ENCODE measurements around the gene FOXP1. TPM values are rescaled to one million over a fixed set of nuclear protein-coding genes. Genes with fewer than 3 reads are reported as not detected.

Gene FOXP1
- total RNA-seq, 4 donors from 2014 or later, result 181 to 225 (median 205) TPM

GRCh38 chr3:71476950-71477349, 106.6 kb downstream of the FOXP1 start:
- H3K4me1 ChIP-seq, result peaks cover 0 to 20% (median 14%) of the 10 kb centered on the region in 4 donors
- H3K36me3 ChIP-seq, result no peaks in the 10 kb centered on the region
- TF ChIP-seq POLR2AphosphoS5 (IDR thresholded peaks at IDR 0.05) (no peak), CTCF (IDR thresholded peaks at IDR 0.05) (no peak), POLR2A (IDR thresholded peaks at IDR 0.05; ENCODE audit: low read depth) (no peak), EP300 (IDR thresholded peaks at IDR 0.05) (no peak)
- intact Hi-C loops (cut with DNase I), result no loop called here
- no peak overlapping the region for H3K4me3 ChIP-seq
- H3K27me3 ChIP-seq, result no peaks in the 10 kb centered on the region
- no peak overlapping the region for H3K27ac ChIP-seq (replicated peaks in 1 of 4)
- H3K9me3 ChIP-seq, result no peaks in the 10 kb centered on the region
- 94% methylated on average over 2 of the region's 2 CpGs for WGBS
- DNase-seq (ENCODE audit: extremely low spot score), result no peak

- WGBS, result 23% methylated on average over 1 of the region's 1 CpG
- TF ChIP-seq POLR2A (IDR thresholded peaks at IDR 0.05; ENCODE audit: low read depth), result no peak
- TF ChIP-seq POLR2AphosphoS5 (IDR thresholded peaks at IDR 0.05), result no peak
- no peak for TF ChIP-seq CTCF (IDR thresholded peaks at IDR 0.05)
- no peak for TF ChIP-seq EP300 (IDR thresholded peaks at IDR 0.05)
- H3K4me3 ChIP-seq, result no peak overlapping the region
- no peak overlapping the region for H3K27ac ChIP-seq (replicated peaks in 1 of 4)
- DNase-seq (ENCODE audit: extremely low spot score), result no peak
- H3K27me3 ChIP-seq, result no peaks in the 10 kb centered on the region
- no peaks in the 10 kb centered on the region for H3K36me3 ChIP-seq
- intact Hi-C loops (cut with DNase I), result no loop called here
- H3K9me3 ChIP-seq, result no peaks in the 10 kb centered on the region
- peaks cover 11 to 32% (median 20%) of the 10 kb centered on the region in 4 donors for H3K4me1 ChIP-seq
Measured at GRCh38 chr3:71469138-71469435, 114.4 kb downstream of the FOXP1 start.

GRCh38 chr3:71468311-71469137, 115.0 kb downstream of the FOXP1 start:
- Histone ChIP-seq H3K27ac (replicated peaks in 1 of 4) (no peak overlapping the region), H3K4me3 (no peak overlapping the region), H3K27me3 (no peaks in the 10 kb centered on the region), H3K9me3 (no peaks in the 10 kb centered on the region), H3K4me1 (peaks cover 17 to 37% (median 23%) of the 10 kb centered on the region in 4 donors), H3K36me3 (no peaks in the 10 kb centered on the region)
- TF ChIP-seq CTCF (IDR thresholded peaks at IDR 0.05) (no peak), EP300 (IDR thresholded peaks at IDR 0.05) (no peak), POLR2A (IDR thresholded peaks at IDR 0.05; ENCODE audit: low read depth) (no peak), POLR2AphosphoS5 (IDR thresholded peaks at IDR 0.05) (no peak)
- intact Hi-C loops (cut with DNase I), result no loop called here
- no peak for DNase-seq (ENCODE audit: extremely low spot score)
- WGBS, result 86% methylated on average over 12 of the region's 12 CpGs

- Histone ChIP-seq H3K9me3 (no peaks in the 10 kb centered on the region), H3K4me1 (peaks cover 18 to 58% (median 39%) of the 10 kb centered on the region in 4 donors), H3K36me3 (no peaks in the 10 kb centered on the region), H3K4me3 (no peak overlapping the region), H3K27ac (replicated peaks in 1 of 4) (no peak overlapping the region), H3K27me3 (no peaks in the 10 kb centered on the region)
- intact Hi-C loops (cut with DNase I), result no loop called here
- DNase-seq (ENCODE audit: extremely low spot score), result peak; percentile 53
- 70% methylated on average over 10 of the region's 10 CpGs for WGBS
- TF ChIP-seq EP300 (IDR thresholded peaks at IDR 0.05) (no peak), POLR2AphosphoS5 (IDR thresholded peaks at IDR 0.05) (peak in 1 of 2 donors; percentile 8), CTCF (IDR thresholded peaks at IDR 0.05) (no peak)
Measured at GRCh38 chr3:71466483-71466882, 117.0 kb downstream of the FOXP1 start.

All from esophagus muscularis mucosa (tissue), 4 donors.